Erythroblast (primary cell): Measurements from ENCODE around the gene MGAT5.

Experiments used
- GATA1 ChIP-seq: IDR thresholded peaks from 2 replicates; pipeline ENCODE4 v1.6.1; 2011; ENCODE audit warnings: low read depth, mild to moderate bottlenecking, control low read depth, low read length, moderate library complexity
- POLR2A ChIP-seq: IDR thresholded peaks from 2 replicates; pipeline ENCODE4 v1.6.1; 2011; ENCODE audit warnings: mild to moderate bottlenecking, low read length

DNA sequence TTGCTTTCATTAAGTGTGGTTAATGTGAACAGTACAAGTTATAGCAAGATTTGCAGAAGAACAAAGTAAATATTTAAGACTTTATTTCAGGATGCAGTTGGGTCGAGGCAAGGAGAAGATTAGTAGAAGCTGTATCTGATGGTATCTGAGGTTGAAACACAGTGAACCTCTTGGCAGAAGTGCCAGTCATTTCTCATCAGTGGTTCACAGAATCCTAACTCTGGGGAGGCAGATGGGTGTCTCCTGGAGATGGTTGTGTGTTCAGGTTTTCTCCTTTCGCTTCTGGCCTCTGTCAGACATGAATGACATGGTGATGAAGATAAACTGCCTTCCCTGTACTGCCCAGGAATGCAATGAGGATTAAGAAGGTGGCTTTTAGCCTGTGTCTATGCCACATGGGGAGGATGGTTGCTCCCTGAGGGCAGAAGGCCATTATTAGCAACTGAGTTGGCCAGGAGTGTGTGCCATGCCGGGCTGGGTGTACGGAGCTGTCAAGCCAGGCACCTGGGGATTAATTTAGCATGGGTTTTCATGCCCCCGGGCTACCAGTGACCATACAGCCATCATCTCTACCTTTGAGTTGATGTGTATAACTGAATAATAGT is 28.0 kb downstream of the MGAT5 start:
- TF ChIP-seq POLR2A (no peak), GATA1 (no peak)
